Body of pancreas (tissue), 4 donors: ENCODE measurements around the gene DAP. TPM values are rescaled to one million over a fixed set of nuclear protein-coding genes. Genes with fewer than 3 reads are reported as not detected.

Experiments
- ATAC-seq: fragments of 150-250 bp; one replicate; pipeline ENCODE4 v1.9.1; 2016
- DNase-seq, 4 donors: peaks; one replicate each; pipeline ENCODE4 v3.0.0-alpha.2; 2019
- H3K27ac ChIP-seq, 4 donors: fragments of 200-600 bp; sonication (generic); 1 replicate in 3 of 4; 2 replicates in 1 of 4; pipeline versions ENCODE4 v1.5.1 to v1.6.1; 2016 to 2019; ENCODE audit warnings: mild to moderate bottlenecking in 1 of 4, mixed read lengths in 1 of 4, moderate library complexity in 1 of 4
- H3K27me3 ChIP-seq, 2 donors: fragments of 200-600 bp; sonication (generic); one replicate each; pipeline ENCODE4 v1.6.0; 2016; ENCODE audit warnings: mild to moderate bottlenecking in 1 of 2
- H3K36me3 ChIP-seq, 2 donors: fragments of 200-600 bp; sonication (generic); replicated peaks in 1 of 2; 2 replicates each; pipeline ENCODE4 v1.5.1; 2016; ENCODE audit warnings: low read depth in 2 of 2; ENCODE audit not compliant: insufficient read depth in 1 of 2
- H3K4me1 ChIP-seq: fragments of 200-600 bp; sonication (generic); one replicate; pipeline ENCODE4 v1.6.0; 2016
- H3K4me3 ChIP-seq, 2 donors: fragments of 200-600 bp; sonication (generic); 1 replicate in 1 of 2; 2 replicates in 1 of 2; pipeline ENCODE4 v1.5.1; 2016 to 2019
- H3K9me3 ChIP-seq, 3 donors: fragments of 200-600 bp; sonication (generic); 1 replicate in 2 of 3; 2 replicates in 1 of 3; pipeline ENCODE4 v1.5.1; 2016
- POLR2A ChIP-seq, 3 donors: fragments of 450-650 bp; IDR thresholded peaks; one replicate each; pipeline ENCODE4 v1.6.1; 2016; ENCODE audit warnings: antibody characterized with exemption in 3 of 3, mild to moderate bottlenecking in 2 of 3
- WGBS, 2 donors: methylation state at CpG; one replicate each; pipeline ENCODE4 v1.1.5; 2017; 5-methylcytosine and 5-hydroxymethylcytosine counted together
- intact Hi-C: fragments of 100-400 bp; cut with DNase I; formaldehyde crosslinking; loops from one replicate; pipeline ENCODE4 v1.15.1; 2023
- total RNA-seq, 2 donors: library from RNA; depleted of rRNA; stranded (reverse); fragments of >200 nt; gene quantifications; one replicate each; pipeline ENCODE4 v1.1.0, GENCODE V29; 2016
- TF ChIP-seq, protein P1 (sequence below), 7 experiments: fragments of 450-650 bp in 4 of 7; fragments of 200-600 bp in 3 of 7; sonication (generic) in 3 of 7; IDR thresholded peaks; one replicate each; pipeline ENCODE4 v1.5.1; 2016 to 2019; ENCODE audit warnings: antibody characterized with exemption in 7 of 7

Gene DAP
- total RNA-seq, 2 donors from 2014 or later: 93.6 to 112 TPM

DNA sequence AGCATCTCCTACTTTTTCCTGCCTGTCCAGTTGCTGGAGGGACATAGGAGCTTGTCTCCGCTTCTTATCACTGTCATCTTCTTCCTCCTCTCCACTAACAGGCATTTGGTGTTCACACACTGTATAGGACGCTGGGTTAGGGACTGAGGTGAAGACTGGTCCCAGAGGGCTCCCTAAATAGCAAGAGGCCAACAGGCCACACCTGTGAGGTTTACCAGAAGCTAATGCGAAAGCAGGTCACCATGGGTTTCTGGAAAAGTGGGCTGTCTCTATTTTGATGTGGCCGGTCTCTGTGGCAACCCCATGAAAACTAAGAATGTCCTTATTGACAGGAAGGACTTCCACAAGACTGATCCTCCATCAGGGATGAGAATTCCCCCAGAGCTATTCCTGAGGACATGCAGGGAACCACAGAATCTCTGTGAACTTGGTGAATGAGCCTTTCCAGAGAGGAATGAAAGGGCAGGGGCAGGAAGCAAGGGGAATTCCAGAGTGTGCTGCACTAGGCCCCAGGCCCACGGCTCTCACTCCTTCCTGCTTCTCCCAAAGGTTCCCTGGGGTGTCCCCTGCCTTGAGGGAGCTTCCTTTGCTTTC is 61.7 kb downstream of the DAP start:
- TF ChIP-seq POLR2A (IDR thresholded peaks at IDR 0.05): no peak
- TF ChIP-seq, protein P1, sequence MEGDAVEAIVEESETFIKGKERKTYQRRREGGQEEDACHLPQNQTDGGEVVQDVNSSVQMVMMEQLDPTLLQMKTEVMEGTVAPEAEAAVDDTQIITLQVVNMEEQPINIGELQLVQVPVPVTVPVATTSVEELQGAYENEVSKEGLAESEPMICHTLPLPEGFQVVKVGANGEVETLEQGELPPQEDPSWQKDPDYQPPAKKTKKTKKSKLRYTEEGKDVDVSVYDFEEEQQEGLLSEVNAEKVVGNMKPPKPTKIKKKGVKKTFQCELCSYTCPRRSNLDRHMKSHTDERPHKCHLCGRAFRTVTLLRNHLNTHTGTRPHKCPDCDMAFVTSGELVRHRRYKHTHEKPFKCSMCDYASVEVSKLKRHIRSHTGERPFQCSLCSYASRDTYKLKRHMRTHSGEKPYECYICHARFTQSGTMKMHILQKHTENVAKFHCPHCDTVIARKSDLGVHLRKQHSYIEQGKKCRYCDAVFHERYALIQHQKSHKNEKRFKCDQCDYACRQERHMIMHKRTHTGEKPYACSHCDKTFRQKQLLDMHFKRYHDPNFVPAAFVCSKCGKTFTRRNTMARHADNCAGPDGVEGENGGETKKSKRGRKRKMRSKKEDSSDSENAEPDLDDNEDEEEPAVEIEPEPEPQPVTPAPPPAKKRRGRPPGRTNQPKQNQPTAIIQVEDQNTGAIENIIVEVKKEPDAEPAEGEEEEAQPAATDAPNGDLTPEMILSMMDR (IDR thresholded peaks at IDR 0.05): no peak
- DNase-seq (no peak), ATAC-seq (no peak)
- Histone ChIP-seq H3K9me3 (no peaks in the 10 kb centered on the region), H3K4me3 (no peak overlapping the region), H3K27me3 (no peaks in the 10 kb centered on the region), H3K4me1 (peaks cover 84% of the 10 kb centered on the region), H3K36me3 (no peaks in the 10 kb centered on the region), H3K27ac (peak overlapping the region in 3 of 4 donors; percentile 15 to 90 (median 83))
- WGBS, 2 donors: 74 to 87% methylated on average over 5 of the region's 5 CpGs
- intact Hi-C loops: no loop called here

DNA sequence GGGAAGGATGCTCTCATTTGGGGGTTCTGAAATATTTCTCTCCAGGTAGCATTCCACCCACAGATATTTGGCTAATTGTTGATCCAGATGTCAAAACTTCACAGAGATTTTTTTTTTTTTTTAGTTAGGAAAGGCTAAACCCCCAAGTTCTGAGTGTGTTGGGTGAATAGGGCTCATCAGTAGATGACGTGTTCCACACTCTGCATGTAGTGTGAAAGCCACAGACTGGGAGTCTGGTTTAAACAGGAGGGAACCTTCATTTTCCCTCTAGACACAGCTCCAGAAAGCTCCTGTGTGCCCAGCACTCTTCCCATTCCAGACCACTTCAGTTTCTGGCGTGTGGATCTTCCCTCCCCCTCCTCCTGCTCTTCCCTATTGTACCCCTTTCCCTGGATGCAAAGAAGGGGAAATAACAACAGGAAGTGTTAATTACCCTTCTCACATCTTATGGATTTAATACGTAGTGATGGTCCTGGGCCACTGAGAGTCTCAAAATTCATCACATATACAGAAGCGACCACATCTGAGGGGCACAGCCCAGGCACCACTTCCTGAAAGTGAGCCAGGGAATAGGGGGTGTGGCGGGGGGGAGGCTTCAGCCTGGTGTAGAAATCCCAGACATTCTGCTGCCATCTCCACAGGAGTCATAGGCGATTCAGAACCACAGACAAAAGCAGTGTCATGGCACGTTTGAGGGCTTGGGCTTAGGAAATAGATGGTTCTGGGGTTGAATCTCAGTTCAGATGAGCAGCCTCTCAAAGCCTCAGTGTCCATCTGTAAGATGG is 65.1 kb downstream of the DAP start:
- 69 to 79% methylated on average over 7 of the region's 7 CpGs for WGBS, 2 donors
- no peaks in the 10 kb centered on the region for H3K36me3 ChIP-seq
- H3K4me3 ChIP-seq: no peak overlapping the region
- no peak for DNase-seq
- H3K4me1 ChIP-seq: peaks cover 57% of the 10 kb centered on the region
- intact Hi-C loops: no loop called here
- H3K9me3 ChIP-seq: no peaks in the 10 kb centered on the region
- H3K27me3 ChIP-seq: no peaks in the 10 kb centered on the region
- H3K27ac ChIP-seq: peak overlapping the region; percentile 20 to 62 (median 38)
- no peak for TF ChIP-seq POLR2A (IDR thresholded peaks at IDR 0.05)
- TF ChIP-seq, protein P1 (IDR thresholded peaks at IDR 0.05): no peak
- no peak for ATAC-seq

DNA sequence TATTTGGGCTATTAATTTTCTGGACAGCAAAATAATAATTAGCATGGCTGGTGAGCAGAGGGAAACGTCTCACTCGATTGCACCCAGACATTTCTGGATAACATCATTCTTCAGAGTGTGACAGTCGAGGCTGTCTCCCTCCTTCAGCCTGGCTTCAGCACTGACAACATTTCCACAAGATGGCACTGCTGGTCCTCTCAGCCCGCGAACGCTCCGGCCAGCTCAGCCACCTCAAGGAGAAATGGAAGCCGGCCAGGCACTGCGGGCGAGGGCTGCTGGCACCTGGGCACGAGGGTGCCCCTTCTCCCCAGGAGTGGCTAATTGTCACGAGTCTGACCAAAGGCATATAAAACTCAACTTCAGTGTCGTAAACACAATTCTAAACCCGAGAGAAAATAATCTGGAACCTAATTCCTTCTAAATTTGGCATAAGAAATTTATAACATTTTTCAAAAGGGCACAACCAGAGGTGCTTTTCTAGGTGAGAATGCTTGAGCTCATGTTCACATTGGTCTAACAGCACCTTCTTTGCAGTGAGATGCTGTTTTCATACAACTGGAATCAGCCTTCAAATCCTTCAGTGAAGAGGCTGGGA is 65.9 kb downstream of the DAP start:
- DNase-seq (peak; percentile 83 to 91 (median 86)), ATAC-seq (peak; percentile 85)
- peak overlapping the region; percentile 13 to 62 (median 27) for H3K27ac ChIP-seq
- no peaks in the 10 kb centered on the region for H3K27me3 ChIP-seq
- no peak overlapping the region for H3K4me3 ChIP-seq
- peaks cover 49% of the 10 kb centered on the region for H3K4me1 ChIP-seq
- intact Hi-C loops: no loop called here
- no peaks in the 10 kb centered on the region for H3K36me3 ChIP-seq
- 5 to 8% methylated on average over 9 to 14 of the region's 14 CpGs for WGBS, 2 donors
- TF ChIP-seq, protein P1 (IDR thresholded peaks at IDR 0.05): peak; percentile 64 to 89 (median 87)
- TF ChIP-seq POLR2A (IDR thresholded peaks at IDR 0.05): no peak
- H3K9me3 ChIP-seq: no peaks in the 10 kb centered on the region

DNA sequence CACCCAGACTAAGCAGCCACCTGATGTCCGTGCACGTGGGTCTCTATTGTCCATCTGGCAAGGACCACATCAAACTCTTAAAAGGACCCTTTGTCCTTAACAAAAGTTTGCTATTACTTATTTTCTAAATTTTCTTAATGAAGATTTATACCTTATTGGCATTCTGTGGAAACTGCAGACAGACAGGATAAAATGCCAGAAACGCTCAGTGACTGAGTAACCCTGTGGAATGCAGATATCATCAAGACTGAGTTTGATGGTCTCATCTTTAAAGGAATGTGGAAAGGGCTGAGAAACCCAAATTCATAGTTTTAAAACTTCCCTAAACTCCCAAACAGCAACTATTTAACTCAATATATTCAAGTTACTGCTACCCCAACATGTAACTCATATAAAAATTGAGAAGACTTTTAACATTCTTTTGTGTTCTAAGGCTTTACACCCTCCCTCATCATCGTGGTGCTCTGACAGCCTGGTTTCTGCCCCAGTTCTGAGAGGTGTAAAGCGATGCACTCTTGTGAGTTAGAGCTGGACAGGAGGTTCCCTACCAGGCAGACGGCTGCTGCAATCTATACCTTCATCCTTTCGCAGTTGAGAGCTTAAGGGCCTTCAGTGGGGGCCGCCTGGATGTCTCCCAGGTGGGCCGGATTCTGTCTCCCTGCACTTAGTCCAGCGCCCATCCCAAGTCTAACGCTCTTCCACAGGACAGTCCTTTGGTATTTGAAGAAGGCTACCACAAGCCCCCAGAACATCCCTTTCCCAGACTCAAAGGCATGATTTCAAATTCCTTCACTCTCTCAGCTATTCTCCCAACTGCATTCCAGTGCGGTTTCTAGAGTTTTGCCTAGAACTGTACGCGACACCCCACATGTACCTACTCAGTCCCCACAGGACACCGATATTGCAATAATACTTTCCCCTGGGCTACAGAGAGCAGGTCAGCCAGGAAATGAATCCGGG is 68.9 kb downstream of the DAP start:
- peaks cover 23% of the 10 kb centered on the region for H3K4me1 ChIP-seq
- 77 to 80% methylated on average over 15 to 16 of the region's 16 CpGs for WGBS, 2 donors
- H3K9me3 ChIP-seq: no peaks in the 10 kb centered on the region
- no peak for TF ChIP-seq POLR2A (IDR thresholded peaks at IDR 0.05)
- TF ChIP-seq, protein P1 (IDR thresholded peaks at IDR 0.05): no peak
- H3K27me3 ChIP-seq: no peaks in the 10 kb centered on the region
- no peak for ATAC-seq
- H3K4me3 ChIP-seq: no peak overlapping the region
- intact Hi-C loops: no loop called here
- no peak for DNase-seq
- H3K36me3 ChIP-seq: no peaks in the 10 kb centered on the region
- no peak overlapping the region for H3K27ac ChIP-seq
